Glutamatergic neuron (in vitro differentiated cells): Measurements from ENCODE around the gene CPA2. TPM values are rescaled to one million over a fixed set of nuclear protein-coding genes. Genes with fewer than 3 reads are reported as not detected.

Source experiments
- DNase-seq: peaks from one replicate; pipeline ENCODE4 v3.0.0; 2022
- H3K27ac Mint-ChIP-seq: one replicate; pipeline ENCODE4 v1.8.0; 2020; ENCODE audit warnings: mild to moderate bottlenecking, mixed read lengths, inconsistent platforms; ENCODE audit not compliant: unreplicated experiment
- H3K27me3 Mint-ChIP-seq: one replicate; pipeline ENCODE4 v1.8.0; 2020; ENCODE audit warnings: mild to moderate bottlenecking, moderate library complexity, mixed read lengths, inconsistent platforms; ENCODE audit not compliant: unreplicated experiment
- H3K36me3 Mint-ChIP-seq: one replicate; pipeline ENCODE4 v1.8.0; 2020; ENCODE audit warnings: mild to moderate bottlenecking, mixed read lengths, inconsistent platforms; ENCODE audit not compliant: unreplicated experiment
- H3K4me1 Mint-ChIP-seq: one replicate; pipeline ENCODE4 v1.8.0; 2020; ENCODE audit warnings: mild to moderate bottlenecking, low read depth, mixed read lengths, inconsistent platforms; ENCODE audit not compliant: unreplicated experiment
- H3K4me3 Mint-ChIP-seq: one replicate; pipeline ENCODE4 v1.8.0; 2020; ENCODE audit warnings: mild to moderate bottlenecking, mixed read lengths, inconsistent platforms; ENCODE audit not compliant: unreplicated experiment
- H3K9me3 Mint-ChIP-seq: one replicate; pipeline ENCODE4 v1.8.0; 2020; ENCODE audit warnings: mild to moderate bottlenecking, moderate library complexity, mixed read lengths, inconsistent platforms; ENCODE audit not compliant: unreplicated experiment
- total RNA-seq: library from RNA; stranded (reverse); fragmentation: NEBNext Ultra II Directional; extraction: Animal tissue kit (Norgen Biotek cat#: 25700); gene quantifications from one replicate; pipeline ENCODE4 v1.2.1, GENCODE V29; 2021; ENCODE audit not compliant: unreplicated experiment
- TF ChIP-seq, protein P1 (sequence below): fragments of 200-600 bp; sonication (generic); IDR thresholded peaks from one replicate; pipeline ENCODE4 v1.5.0; 2021; ENCODE audit not compliant: partially characterized antibody, unreplicated experiment

The CPA2 gene
- total RNA-seq, 1 donor from 2014 or later, result not detected

DNA sequence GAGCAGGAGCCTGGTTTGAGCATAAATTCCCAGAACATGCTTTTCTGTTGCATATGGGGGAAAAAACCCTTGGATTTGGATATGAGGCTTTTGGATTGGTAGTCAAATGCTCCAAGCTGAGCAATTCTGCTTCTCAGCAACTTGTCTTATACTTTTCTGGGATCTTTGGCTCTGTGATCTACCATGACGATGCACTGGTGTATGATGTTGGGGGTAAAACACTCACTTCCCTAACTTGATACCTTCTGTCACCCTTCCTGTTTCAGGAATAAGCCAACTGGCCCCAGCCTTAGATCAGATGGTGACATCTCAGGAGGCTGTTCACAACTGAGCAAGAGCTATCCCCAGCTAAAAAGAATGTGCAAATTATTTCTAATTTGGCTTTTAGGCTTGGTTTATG, 13.2 kb downstream of the CPA2 start:
- Mint-ChIP-seq H3K36me3 (peaks cover 9% of the 10 kb centered on the region), H3K4me3 (no peak overlapping the region), H3K27ac (no peak overlapping the region), H3K4me1 (peaks cover 33% of the 10 kb centered on the region), H3K9me3 (peaks cover 8% of the 10 kb centered on the region), H3K27me3 (peaks cover 4% of the 10 kb centered on the region)
- TF ChIP-seq, protein P1, sequence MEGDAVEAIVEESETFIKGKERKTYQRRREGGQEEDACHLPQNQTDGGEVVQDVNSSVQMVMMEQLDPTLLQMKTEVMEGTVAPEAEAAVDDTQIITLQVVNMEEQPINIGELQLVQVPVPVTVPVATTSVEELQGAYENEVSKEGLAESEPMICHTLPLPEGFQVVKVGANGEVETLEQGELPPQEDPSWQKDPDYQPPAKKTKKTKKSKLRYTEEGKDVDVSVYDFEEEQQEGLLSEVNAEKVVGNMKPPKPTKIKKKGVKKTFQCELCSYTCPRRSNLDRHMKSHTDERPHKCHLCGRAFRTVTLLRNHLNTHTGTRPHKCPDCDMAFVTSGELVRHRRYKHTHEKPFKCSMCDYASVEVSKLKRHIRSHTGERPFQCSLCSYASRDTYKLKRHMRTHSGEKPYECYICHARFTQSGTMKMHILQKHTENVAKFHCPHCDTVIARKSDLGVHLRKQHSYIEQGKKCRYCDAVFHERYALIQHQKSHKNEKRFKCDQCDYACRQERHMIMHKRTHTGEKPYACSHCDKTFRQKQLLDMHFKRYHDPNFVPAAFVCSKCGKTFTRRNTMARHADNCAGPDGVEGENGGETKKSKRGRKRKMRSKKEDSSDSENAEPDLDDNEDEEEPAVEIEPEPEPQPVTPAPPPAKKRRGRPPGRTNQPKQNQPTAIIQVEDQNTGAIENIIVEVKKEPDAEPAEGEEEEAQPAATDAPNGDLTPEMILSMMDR, result no peak
- no peak for DNase-seq

DNA sequence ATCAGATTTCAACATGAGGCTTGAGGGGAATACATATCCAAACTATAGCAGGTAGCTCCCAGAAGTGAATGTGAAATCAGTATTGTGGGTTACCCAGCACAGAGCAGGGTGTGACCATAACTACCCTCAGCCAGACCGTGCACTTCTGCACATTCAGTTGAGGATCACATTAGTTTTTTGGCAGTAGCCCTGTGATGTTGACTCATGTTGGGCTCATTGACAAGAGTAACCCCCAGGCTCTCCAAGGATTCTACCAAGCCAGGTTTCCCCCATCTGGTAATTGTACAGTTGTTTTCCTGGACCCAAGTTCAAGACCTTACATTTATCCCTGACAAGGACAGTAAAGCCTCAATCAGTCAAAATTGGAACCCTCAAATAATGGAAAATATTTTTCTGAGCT, 14.6 kb downstream of the CPA2 start:
- Mint-ChIP-seq H3K4me3 (no peak overlapping the region), H3K27me3 (peaks cover 7% of the 10 kb centered on the region), H3K4me1 (peaks cover 20% of the 10 kb centered on the region), H3K27ac (no peak overlapping the region), H3K36me3 (peaks cover 12% of the 10 kb centered on the region), H3K9me3 (peaks cover 8% of the 10 kb centered on the region)
- TF ChIP-seq, protein P1, result no peak
- DNase-seq, result no peak

DNA sequence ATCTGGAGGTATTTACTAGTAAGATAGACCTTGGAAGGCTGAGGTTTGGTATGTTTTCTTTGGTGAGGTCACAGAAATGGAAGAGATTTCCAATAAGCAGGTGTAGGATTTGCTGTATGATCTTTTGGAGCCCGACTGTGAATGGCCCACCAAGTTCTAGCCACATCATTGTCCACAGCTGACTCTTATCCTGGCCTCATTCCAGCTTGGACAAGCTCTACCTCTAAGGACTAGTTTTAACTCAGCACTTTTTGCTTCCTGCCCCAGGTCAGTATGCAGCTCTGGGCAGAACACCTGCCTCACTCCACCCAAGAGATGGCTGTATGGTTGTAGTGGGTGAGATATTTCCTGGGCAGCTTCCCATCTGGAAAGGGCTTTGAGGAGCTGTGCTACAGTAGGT, 20.2 kb downstream of the CPA2 start:
- Mint-ChIP-seq H3K4me1 (no peaks in the 10 kb centered on the region), H3K9me3 (no peaks in the 10 kb centered on the region)

DNA sequence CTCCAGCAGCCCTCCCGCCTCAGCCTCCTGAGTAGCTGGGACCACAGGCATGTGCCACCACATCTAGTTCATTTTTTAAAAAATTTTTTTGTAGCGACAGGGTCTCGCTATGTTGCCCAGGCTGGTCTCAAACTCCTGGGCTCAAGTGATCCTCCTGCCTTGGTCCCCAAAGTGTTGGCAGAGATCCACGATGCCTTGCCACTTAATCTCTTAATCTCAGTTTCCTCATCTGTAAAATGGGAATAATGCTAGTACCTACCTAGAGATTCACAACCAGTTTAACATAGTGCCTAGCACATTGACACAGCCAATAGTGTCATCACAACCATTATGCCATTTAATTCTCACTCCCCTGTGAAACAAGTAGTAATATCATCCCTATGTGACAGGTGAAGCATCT, 21.5 kb downstream of the CPA2 start:
- H3K36me3 Mint-ChIP-seq, result peaks cover 12% of the 10 kb centered on the region
- DNase-seq, result no peak
- H3K27ac Mint-ChIP-seq, result no peak overlapping the region
- H3K27me3 Mint-ChIP-seq, result peaks cover 9% of the 10 kb centered on the region
- no peak overlapping the region for H3K4me3 Mint-ChIP-seq
- TF ChIP-seq, protein P1, result no peak
- no peaks in the 10 kb centered on the region for H3K4me1 Mint-ChIP-seq
- no peaks in the 10 kb centered on the region for H3K9me3 Mint-ChIP-seq

More for the DNA sequence above, 20.2 kb downstream of the CPA2 start:
- H3K4me3 Mint-ChIP-seq, result no peak overlapping the region
- TF ChIP-seq, protein P1, result no peak
- peaks cover 12% of the 10 kb centered on the region for H3K36me3 Mint-ChIP-seq
- DNase-seq, result no peak
- H3K27me3 Mint-ChIP-seq, result peaks cover 9% of the 10 kb centered on the region
- no peak overlapping the region for H3K27ac Mint-ChIP-seq

DNA sequence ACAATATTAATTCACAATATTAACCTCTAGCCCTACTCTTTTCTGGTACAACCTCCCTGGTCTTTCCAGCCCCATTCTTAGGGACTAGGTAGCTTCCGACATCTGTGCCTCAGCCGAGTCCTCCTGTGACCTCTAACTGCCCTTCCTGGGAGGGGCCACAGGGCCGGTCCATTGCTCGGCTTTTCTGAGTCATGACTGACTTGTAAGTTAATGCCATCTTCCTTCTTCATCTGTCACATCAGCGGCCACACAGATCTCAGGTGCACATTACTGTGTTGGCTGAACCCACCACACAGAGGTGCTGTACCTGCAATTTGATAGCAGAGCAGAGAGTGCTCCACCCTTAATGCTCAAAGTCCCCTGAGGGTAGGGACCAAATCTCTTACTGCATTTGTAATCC, 22.2 kb downstream of the CPA2 start:
- H3K4me1 Mint-ChIP-seq, result no peaks in the 10 kb centered on the region
- H3K27ac Mint-ChIP-seq, result no peak overlapping the region
- TF ChIP-seq, protein P1, result no peak
- no peaks in the 10 kb centered on the region for H3K9me3 Mint-ChIP-seq
- H3K36me3 Mint-ChIP-seq, result peaks cover 11% of the 10 kb centered on the region
- no peak overlapping the region for H3K4me3 Mint-ChIP-seq
- peaks cover 9% of the 10 kb centered on the region for H3K27me3 Mint-ChIP-seq
- no peak for DNase-seq
